Measurements from ENCODE around the gene KCTD13. TPM values are rescaled to one million over a fixed set of nuclear protein-coding genes. Genes with fewer than 3 reads are reported as not detected.
A peak's percentile ranks its signal among the peaks of the same experiment; 100 is the strongest.
"Not testable (repeated sequence)": the region's sequence is repeated elsewhere in the genome, so short reads cannot be mapped to it uniquely, and the experiment has no call there.

The KCTD13 gene
- polyA plus RNA-seq (ENCODE audit: insufficient read length in 10 of 10), result 10 to 100 TPM in 5 of 10 donors, 1 to 10 TPM in 5; 7.8 to 14.5 (median 9.9) TPM
- long read RNA-seq, donor 1, partial matches to known transcripts, result 0 of 3 reads
- long read RNA-seq, donor 1, other reads (novel, unspliced or antisense), result 0 of 3 reads
- long read RNA-seq, donor 2, partial matches to known transcripts, result 0 of 1 reads
- long read RNA-seq, donor 2, other reads (novel, unspliced or antisense), result 0 of 1 reads
- long read RNA-seq, donor 3, result 0 reads
- long read RNA-seq, donor 4, full-length matches to known transcripts, result 4 of 4 reads
- long read RNA-seq, donor 4, partial matches to known transcripts, result 0 of 4 reads
- long read RNA-seq, donor 4, other reads (novel, unspliced or antisense), result 0 of 4 reads
- long read RNA-seq, donor 5, partial matches to known transcripts, result 0 of 3 reads
- long read RNA-seq, donor 5, other reads (novel, unspliced or antisense), result 0 of 3 reads
- long read RNA-seq, donor 6, full-length matches to known transcripts, result 3 of 3 reads
- long read RNA-seq, donor 6, partial matches to known transcripts, result 0 of 3 reads
- long read RNA-seq, donor 6, other reads (novel, unspliced or antisense), result 0 of 3 reads
- long read RNA-seq, donor 7, full-length matches to known transcripts, result 6 of 6 reads
- long read RNA-seq, donor 7, partial matches to known transcripts, result 0 of 6 reads
- long read RNA-seq, donor 7, other reads (novel, unspliced or antisense), result 0 of 6 reads
- long read RNA-seq, donor 8, partial matches to known transcripts, result 0 of 2 reads
- long read RNA-seq, donor 8, other reads (novel, unspliced or antisense), result 0 of 2 reads
- long read RNA-seq, donor 9, result 0 reads

- DNase-seq, result peak; percentile 87 to 96 (median 93)
Observed at GRCh38 chr16:29925781-29926710, at the start of gene KCTD13. TSS of gene KCTD13 (minus strand) at chr16:29926226. CDS start at chr16:29926033, 193 bp downstream.

- no peak for DNase-seq
Observed at GRCh38 chr16:29975134-29975538, 49.1 kb upstream of the KCTD13 start.

- DNase-seq, result peak in 2 of 3 donors; percentile 16 to 50
Observed at GRCh38 chr16:29974291-29975133, 48.5 kb upstream of the KCTD13 start.

- peak; percentile 99 to 100 (median 99) for DNase-seq
Observed at GRCh38 chr16:29973384-29974246, 47.6 kb upstream of the KCTD13 start, which contains the start of gene TAOK2. TSS of gene TAOK2 (plus strand) at chr16:29973868. CDS start at chr16:29977773, 3,905 bp downstream.

- DNase-seq, result no peak
Observed at GRCh38 chr16:29972992-29973383, 47.0 kb upstream of the KCTD13 start.

GRCh38 chr16:29972500-29972899 lies 46.5 kb upstream of the KCTD13 start:
- no peak for DNase-seq

- DNase-seq, result no peak
Observed at GRCh38 chr16:29971304-29971703, 45.3 kb upstream of the KCTD13 start.

- no peak for DNase-seq
Observed at GRCh38 chr16:29968205-29968604, 42.2 kb upstream of the KCTD13 start.

- DNase-seq, result no peak
Observed at GRCh38 chr16:29963021-29963743, 37.2 kb upstream of the KCTD13 start.

GRCh38 chr16:29962344-29962994 lies 36.4 kb upstream of the KCTD13 start:
- peak in 2 of 3 donors; percentile 56 to 74 for DNase-seq

GRCh38 chr16:29961479-29962343 lies 35.7 kb upstream of the KCTD13 start, which contains the start of gene TMEM219:
TSS of gene TMEM219 (plus strand) at chr16:29962079. CDS start at chr16:29963144, 1,065 bp downstream.
- peak; percentile 93 to 97 (median 96) for DNase-seq

- peak in 1 of 3 donors; percentile 26 for DNase-seq
Observed at GRCh38 chr16:29961127-29961478, 35.1 kb upstream of the KCTD13 start.

GRCh38 chr16:29959821-29960220 lies 33.8 kb upstream of the KCTD13 start:
- not testable (repeated sequence) for DNase-seq

- no peak for DNase-seq
Observed at GRCh38 chr16:29959293-29959692, 33.3 kb upstream of the KCTD13 start.

- DNase-seq, result no peak
Observed at GRCh38 chr16:29958756-29959155, 32.7 kb upstream of the KCTD13 start.

GRCh38 chr16:29951625-29952365 lies 25.8 kb upstream of the KCTD13 start:
- no peak for DNase-seq
